Measurements from ENCODE around the gene INPP4B. TPM values are rescaled to one million over a fixed set of nuclear protein-coding genes. Genes with fewer than 3 reads are reported as not detected.

The INPP4B gene
- total RNA-seq, 2 experiments from 2014 or later = not detected

DNA sequence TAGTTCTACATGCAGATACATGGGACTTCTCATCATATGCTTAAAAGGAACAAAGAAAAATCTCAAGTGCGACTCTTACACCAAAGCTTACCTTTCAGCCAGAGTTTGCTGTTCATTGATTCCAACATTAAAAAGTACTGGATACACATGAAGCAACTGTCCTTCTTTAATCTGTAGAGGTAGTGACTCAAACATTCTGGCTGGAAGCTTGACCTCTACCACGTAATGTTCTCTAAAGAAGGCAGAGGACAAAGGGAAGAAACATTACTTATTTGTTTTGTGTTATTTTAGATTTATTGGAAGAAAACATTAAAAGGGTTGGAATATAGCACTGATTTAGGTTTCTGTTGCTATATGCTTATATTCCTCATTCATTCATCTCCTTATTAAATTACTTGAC, 733.6 kb downstream of the INPP4B start:
- ChIA-PET POLR2A (interaction anchor here (0.7 kb wide), 1 partner anchor 423 kb away, joined by 3 read pairs; no protein-coding TSS in a partner anchor), CTCF (ENCODE audit: unreplicated experiment) (no interaction called here)
- Histone ChIP-seq H3K9me3 (ENCODE audit: low read length) (no peaks in the 10 kb centered on the region), H2AFZ (ENCODE audit: low read length) (no peak overlapping the region), H3K36me3 (ENCODE audit: insufficient read depth, low read length) (no peaks in the 10 kb centered on the region), H4K20me1 (ENCODE audit: insufficient read depth, low read length) (no peaks in the 10 kb centered on the region), H3K27ac (ENCODE audit: low read depth, low read length, poor library complexity, severe bottlenecking) (no peak overlapping the region), H3K4me1 (ENCODE audit: insufficient read depth, low read length, poor library complexity, severe bottlenecking) (no peaks in the 10 kb centered on the region), H3K9me2 (ENCODE audit: insufficient read depth, low read length) (no peaks in the 10 kb centered on the region), H3K4me3 (ENCODE audit: low read depth, low read length, poor library complexity, severe bottlenecking) (no peak overlapping the region), H3K79me2 (ENCODE audit: insufficient read depth, low read depth, low read length) (no peaks in the 10 kb centered on the region), H3K4me2 (ENCODE audit: low read length) (no peak overlapping the region)
- BruUV-seq (replicated peaks) = no TSS peak
- TF ChIP-seq EZH2phosphoT487 (IDR thresholded peaks at IDR 0.05; ENCODE audit: borderline replicate concordance, low read depth, low read length) = no peak
- TF ChIP-seq, protein P1, sequence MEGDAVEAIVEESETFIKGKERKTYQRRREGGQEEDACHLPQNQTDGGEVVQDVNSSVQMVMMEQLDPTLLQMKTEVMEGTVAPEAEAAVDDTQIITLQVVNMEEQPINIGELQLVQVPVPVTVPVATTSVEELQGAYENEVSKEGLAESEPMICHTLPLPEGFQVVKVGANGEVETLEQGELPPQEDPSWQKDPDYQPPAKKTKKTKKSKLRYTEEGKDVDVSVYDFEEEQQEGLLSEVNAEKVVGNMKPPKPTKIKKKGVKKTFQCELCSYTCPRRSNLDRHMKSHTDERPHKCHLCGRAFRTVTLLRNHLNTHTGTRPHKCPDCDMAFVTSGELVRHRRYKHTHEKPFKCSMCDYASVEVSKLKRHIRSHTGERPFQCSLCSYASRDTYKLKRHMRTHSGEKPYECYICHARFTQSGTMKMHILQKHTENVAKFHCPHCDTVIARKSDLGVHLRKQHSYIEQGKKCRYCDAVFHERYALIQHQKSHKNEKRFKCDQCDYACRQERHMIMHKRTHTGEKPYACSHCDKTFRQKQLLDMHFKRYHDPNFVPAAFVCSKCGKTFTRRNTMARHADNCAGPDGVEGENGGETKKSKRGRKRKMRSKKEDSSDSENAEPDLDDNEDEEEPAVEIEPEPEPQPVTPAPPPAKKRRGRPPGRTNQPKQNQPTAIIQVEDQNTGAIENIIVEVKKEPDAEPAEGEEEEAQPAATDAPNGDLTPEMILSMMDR (conservative IDR thresholded peaks at IDR 0.05; ENCODE audit: low read length) = no peak
- intact Hi-C loops (cut with micrococcal nuclease; ENCODE audit: unreplicated experiment) = no loop called here
- DNase-seq (ENCODE audit: low spot score) = no peak

DNA sequence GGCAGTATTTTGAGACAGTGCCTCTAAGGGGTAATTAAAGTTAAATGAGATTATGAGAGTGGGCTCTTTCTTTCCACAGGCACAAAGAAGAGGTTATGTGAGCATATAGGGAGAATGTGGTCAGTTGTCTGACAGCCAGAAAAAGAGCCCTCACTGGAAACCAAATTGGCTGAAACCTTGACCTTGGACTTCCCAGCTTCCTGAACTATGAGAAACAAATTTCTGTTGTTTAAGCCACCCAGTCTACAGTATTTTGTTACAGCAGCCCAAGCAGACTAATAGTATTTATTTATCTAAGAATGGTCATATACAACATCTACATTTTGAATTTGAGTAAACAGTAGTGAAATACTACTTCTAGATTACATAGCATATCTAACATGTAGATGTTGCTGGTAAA, 736.0 kb downstream of the INPP4B start:
- Histone ChIP-seq H3K27ac (ENCODE audit: low read depth, low read length, poor library complexity, severe bottlenecking) (no peak overlapping the region), H2AFZ (ENCODE audit: low read length) (no peak overlapping the region), H3K36me3 (ENCODE audit: insufficient read depth, low read length) (no peaks in the 10 kb centered on the region), H3K9me3 (ENCODE audit: low read length) (no peaks in the 10 kb centered on the region), H3K9me2 (ENCODE audit: insufficient read depth, low read length) (no peaks in the 10 kb centered on the region), H3K4me3 (ENCODE audit: low read depth, low read length, poor library complexity, severe bottlenecking) (no peak overlapping the region), H3K79me2 (ENCODE audit: insufficient read depth, low read depth, low read length) (no peaks in the 10 kb centered on the region), H3K4me1 (ENCODE audit: insufficient read depth, low read length, poor library complexity, severe bottlenecking) (no peaks in the 10 kb centered on the region), H4K20me1 (ENCODE audit: insufficient read depth, low read length) (no peaks in the 10 kb centered on the region), H3K4me2 (ENCODE audit: low read length) (no peak overlapping the region)
- TF ChIP-seq EZH2phosphoT487 (IDR thresholded peaks at IDR 0.05; ENCODE audit: borderline replicate concordance, low read depth, low read length) = no peak
- TF ChIP-seq, protein P1 (conservative IDR thresholded peaks at IDR 0.05; ENCODE audit: low read length) = no peak
- intact Hi-C loops (cut with micrococcal nuclease; ENCODE audit: unreplicated experiment) = no loop called here
- ChIA-PET POLR2A (interaction anchor here (0.7 to 0.8 kb wide), 2 partner anchors 16 to 77 kb away, joined by 3 to 4 read pairs; no protein-coding TSS in a partner anchor), CTCF (ENCODE audit: unreplicated experiment) (no interaction called here)
- BruUV-seq (replicated peaks) = no TSS peak
- no peak for DNase-seq (ENCODE audit: low spot score)

DNA sequence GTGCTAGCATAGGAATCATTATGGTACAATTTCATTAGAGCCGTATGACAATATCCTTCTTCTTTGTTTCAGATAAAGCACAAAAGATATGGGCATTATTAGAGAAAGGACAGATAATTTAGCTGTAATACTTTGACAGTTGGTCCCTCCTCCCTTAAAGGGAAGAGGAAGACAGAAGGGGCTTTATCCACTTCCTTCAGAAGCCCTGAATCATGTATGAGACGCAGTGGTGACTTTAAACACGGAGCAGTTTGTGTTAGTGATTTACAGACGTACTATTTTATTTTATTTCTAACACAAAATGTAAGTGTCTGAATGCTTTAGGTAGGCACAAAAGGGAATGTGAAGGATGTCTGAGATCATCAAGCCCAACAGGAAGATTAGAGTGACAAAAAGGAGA, 742.1 kb downstream of the INPP4B start:
- CTCF ChIA-PET (ENCODE audit: unreplicated experiment) = no interaction called here
- no peak overlapping the region for H3K4me2 ChIP-seq (ENCODE audit: low read length)
- no peaks in the 10 kb centered on the region for H3K9me3 ChIP-seq (ENCODE audit: low read length)
- no peak for DNase-seq (ENCODE audit: low spot score)
- H3K79me2 ChIP-seq (ENCODE audit: insufficient read depth, low read depth, low read length) = no peaks in the 10 kb centered on the region
- H3K36me3 ChIP-seq (ENCODE audit: insufficient read depth, low read length) = no peaks in the 10 kb centered on the region
- no peak overlapping the region for H2AFZ ChIP-seq (ENCODE audit: low read length)
- POLR2A ChIA-PET = no interaction called here
- H4K20me1 ChIP-seq (ENCODE audit: insufficient read depth, low read length) = no peaks in the 10 kb centered on the region
- no peaks in the 10 kb centered on the region for H3K9me2 ChIP-seq (ENCODE audit: insufficient read depth, low read length)
- no peak overlapping the region for H3K27ac ChIP-seq (ENCODE audit: low read depth, low read length, poor library complexity, severe bottlenecking)
- TF ChIP-seq, protein P1 (conservative IDR thresholded peaks at IDR 0.05; ENCODE audit: low read length) = no peak
- no peak for TF ChIP-seq EZH2phosphoT487 (IDR thresholded peaks at IDR 0.05; ENCODE audit: borderline replicate concordance, low read depth, low read length)
- H3K4me1 ChIP-seq (ENCODE audit: insufficient read depth, low read length, poor library complexity, severe bottlenecking) = no peaks in the 10 kb centered on the region
- no peak overlapping the region for H3K4me3 ChIP-seq (ENCODE audit: low read depth, low read length, poor library complexity, severe bottlenecking)
- intact Hi-C loops (cut with micrococcal nuclease; ENCODE audit: unreplicated experiment) = no loop called here
- no TSS peak for BruUV-seq (replicated peaks)
